Measurements from ENCODE around the gene RBMS1.

Gene RBMS1

DNA sequence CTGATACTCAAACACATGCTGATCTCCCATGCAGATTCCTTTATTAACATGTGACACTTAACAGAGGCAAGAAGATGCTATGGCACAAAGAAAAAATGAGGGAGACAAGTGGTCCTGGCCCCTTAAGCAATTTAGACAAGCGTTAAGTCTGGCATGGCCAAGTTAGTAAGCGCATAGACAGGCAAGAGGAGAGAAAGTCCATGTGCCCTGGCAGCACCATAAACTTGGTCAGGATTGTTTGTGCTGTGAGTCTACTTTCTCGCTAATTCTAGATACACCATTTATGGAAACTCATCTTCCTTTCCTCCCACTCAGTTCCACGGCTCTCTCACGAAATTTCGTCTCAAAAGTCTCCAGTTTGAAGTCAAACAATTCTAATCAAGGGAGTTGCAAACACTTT is 138.9 kb downstream of the RBMS1 start:
- no peak for DNase-seq

DNA sequence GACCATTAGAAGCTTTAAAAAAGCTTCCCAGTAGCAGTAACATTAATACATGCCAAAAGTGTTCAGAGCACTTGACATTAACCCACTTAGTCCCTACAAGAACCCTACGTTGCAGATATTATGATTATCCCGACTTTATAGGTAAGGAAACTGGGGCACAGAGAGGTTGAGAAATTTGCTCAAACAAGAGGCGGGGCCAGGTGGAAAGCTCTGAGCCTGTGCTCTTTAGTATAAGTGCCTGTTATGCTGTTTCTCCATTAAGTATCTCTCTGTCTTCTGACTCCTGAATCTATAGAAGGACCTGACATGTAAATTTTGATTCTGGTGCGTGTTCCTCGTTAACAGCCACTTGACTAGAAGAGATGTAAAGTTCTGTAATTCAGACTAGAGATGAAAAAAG is 139.8 kb downstream of the RBMS1 start:
- DNase-seq, result no peak

DNA sequence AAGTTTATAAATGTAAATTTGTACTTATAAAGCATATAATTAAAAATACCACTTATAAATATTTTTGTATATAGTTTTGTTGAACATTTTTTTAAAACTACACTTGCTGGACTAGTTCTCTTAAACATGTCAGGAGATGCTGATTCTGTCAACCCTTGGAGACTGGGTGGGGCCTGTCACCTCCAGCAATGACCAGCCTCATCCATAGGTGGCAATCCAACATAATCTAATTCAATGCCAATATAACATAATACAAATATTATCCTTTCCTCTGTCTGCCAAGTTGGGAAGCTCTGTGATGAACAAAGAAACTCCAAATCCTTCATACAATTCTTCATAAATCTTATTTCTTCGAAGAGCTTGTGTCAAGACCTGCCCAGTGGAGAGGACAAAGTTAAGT is 140.4 kb downstream of the RBMS1 start:
- DNase-seq, result no peak

DNA sequence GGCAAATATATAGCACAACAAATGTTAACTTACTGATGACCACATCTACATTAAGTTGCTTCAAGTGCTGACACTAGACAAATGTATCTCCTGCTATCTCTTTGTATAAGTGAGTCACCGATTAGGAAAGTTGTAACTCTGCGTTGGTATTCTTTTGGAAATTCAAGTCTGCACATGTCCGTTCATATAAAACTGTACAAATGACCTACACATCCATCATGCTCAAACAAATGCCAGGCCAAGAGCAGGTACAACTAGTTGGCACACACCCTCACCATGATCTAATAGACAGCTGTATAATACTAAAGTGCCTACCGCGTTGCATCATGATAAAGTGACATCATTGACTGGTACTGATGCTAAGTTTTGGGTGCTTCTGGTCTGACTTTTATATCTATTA is 141.1 kb downstream of the RBMS1 start:
- DNase-seq, result no peak

DNA sequence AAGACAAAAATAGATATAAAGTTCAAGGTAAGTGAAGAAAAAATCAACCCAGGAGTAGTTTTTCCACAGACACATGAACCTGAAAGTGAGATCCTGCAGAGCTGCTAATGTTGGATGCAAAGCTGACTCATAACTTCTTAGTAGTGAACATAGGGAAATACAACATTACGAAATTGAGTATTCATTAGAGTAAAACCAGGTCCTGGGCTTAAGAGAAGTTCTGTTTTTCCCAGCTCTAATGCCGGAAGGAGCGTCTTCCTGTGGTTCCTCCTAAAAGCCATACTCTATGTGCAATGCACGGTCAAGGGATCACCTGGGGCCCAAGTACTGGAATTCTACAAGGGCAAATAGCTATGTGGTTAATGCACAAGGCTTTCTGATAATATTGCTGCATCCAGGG is 141.7 kb downstream of the RBMS1 start:
- no peak for DNase-seq

DNA sequence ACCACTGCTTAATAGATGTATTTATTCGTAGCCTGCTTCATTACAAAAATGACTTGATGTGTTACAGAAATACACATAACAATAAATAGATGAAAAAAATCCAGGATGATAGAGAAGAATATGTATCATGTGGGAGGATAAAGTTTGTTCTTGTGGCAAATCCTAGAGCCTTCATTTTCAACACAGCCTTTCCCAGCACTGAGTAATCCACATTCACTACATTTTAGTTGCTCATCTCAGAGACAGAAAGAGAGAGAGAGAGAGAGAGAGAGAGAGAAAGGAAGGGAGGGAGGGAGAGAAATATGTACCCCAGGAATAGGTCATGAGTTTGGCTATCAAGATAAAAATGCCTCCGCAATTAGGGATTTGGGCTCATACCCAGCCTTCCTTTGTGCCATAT is 144.3 kb downstream of the RBMS1 start:
- no peak for DNase-seq

DNA sequence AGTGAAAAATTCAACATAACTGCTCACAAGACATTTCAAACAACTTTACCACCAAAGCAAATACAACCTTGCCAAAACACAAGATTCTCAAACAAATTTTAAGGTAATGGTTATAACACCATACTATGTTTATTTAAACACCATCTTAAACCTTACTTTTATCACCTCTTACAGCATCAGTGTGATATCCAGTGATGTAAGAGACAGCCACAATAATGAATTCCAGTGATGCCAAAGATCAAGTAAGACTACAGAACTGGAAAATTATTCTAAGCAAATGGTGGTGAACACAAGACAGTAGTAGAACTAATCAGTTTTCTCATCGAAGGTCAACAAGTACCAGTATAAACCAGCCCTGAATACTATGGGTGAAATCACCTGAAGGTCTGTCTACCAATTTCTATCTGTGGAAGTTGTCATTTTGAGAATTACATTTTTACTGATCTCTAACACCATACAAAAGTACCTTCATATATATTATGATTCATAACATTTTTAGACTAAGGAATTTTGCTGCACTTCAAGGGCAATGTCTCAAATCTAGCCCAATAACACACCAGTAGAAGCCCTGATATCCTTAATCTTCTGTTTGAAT is 146.2 kb downstream of the RBMS1 start:
- no peak for DNase-seq

DNA sequence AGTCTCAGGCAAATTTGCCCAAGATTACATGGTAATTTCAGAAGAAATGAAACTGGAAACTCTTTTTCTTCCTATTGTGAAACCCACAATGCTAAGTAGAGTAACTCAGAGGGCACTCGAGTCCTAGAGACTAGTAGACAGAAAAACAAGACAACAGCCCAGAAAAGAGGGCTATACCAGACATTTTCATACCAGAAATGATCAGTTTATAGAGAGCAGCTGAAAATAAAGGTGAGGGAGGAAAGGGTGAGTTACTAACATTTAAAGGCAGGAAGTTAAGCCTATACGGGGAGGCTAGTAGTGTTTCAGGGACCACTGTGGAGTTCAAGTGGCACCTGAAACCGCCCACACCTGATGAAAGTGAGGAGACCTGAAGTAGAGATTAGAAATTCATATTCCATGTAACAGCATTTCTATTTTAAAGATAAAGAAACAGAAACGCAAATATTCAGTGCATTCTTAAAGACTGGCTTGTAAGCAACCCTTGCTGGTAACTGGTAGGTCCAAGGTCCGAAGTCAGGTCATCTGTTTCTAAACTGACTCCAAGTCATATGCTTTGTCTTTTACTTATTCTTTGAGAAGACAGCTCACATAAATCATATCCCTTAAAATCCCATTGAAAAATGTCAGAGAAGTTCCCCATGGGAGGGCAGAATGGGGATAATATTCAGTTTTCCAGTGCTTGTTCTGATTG is 148.4 kb downstream of the RBMS1 start:
- DNase-seq, result no peak

DNA sequence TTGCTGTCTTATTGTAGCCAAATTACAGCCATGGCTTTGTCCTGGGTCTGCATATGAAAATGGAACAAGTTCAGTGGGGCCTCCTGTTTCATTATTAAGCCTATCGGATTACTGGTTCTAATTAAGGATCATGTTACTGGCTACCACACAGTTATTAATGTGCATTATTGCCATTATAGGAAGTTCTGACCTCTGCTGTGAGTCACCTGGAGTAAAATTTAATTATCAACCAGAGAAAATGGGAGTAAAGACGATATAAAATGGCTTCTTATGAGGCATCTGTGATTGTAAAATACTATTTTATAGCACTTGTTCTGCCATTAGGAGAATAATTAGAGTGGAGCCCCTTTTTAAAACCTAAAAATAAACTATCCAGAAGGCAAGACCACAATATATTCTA is 150.2 kb downstream of the RBMS1 start:
- no peak for DNase-seq

DNA sequence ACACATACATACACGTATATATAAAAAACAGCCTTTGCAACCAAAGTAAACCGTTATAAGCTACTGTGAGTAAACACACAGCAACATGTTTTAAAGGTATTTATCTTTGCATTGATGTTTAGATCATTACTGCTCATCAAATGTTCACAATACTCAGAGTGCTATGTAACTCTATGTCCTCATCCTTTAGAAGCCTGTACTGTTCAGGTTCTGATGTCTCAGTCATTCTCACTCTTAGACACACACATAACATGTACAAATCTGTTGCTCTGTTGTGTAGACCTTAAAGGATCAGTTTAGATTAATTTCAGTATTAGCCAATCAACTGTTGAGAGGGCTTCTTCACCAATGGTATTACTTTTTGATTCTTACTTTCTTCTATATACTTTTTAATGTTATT is 153.9 kb downstream of the RBMS1 start:
- no peak for DNase-seq

DNA sequence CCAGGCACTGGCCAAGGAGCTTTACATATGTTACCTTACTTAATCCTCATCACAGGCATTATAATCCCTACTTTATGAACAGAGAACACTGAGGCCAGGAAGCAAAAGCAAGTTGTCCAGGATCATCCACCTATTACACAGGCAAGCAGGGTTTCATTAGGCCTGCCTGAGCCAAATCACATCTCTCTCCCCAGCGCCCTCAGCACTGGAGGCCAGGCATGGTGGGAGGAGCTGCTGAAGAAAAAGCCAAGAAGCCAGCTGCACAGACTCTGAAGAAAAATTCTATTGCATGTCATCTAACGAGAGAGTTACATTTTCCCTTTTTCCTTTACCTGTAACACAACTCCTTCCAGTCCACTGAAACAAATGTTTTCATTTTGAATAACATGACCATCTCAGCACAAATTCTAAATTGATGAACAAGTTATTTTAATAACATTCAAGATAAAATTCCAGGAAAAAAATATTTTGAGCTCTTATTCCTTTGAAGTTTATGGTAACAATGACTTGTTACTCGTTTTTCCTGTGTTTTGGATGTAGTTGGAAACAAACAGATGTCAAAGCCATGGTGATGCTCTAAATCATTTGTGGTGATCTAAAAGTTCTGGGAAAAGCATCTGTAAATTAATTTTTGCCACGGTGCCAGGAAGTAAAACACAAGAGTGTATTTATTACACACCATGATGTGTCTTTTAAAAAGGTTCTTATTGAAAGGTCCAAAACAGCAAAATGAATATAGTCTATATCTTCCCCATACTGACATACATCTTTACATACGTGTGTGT is 154.5 kb downstream of the RBMS1 start:
- no peak for DNase-seq

DNA sequence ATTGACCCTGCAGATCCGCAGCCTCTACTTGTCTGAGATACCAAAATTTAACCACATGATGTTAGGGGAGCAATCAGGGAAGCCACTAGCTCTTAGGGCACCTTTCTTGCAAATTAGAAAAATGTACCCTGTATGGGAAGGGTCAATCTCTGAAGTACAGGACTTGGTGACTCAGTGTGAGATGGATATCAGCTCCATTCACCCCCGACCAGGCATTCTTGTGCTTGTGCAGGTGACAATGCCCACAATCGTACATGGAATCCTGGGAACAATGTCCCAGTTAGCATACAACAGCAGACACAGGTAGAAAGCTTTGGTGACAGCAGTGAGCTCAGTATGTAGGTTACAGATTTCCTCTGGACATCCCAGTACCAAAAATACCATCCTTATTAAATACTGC is 155.9 kb downstream of the RBMS1 start:
- no peak for DNase-seq

DNA sequence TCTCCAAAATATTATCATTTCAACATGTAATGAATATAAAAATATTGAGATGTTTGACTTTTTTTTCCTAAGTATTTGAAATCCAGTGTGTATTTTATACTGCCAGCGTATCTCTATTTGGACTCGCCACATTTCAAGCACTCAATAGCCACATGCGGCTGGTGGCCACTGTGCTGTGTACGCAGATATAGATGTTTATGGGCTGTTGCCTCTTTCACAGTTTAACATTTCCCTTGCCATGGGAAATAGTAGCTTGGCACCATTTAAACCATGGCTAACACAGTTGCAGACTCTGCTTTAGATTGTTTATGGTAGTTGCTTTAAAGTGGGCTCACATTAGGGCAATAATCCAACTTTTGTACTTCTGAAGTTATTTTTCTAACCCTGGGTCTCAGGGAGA is 157.0 kb downstream of the RBMS1 start:
- DNase-seq, result no peak

DNA sequence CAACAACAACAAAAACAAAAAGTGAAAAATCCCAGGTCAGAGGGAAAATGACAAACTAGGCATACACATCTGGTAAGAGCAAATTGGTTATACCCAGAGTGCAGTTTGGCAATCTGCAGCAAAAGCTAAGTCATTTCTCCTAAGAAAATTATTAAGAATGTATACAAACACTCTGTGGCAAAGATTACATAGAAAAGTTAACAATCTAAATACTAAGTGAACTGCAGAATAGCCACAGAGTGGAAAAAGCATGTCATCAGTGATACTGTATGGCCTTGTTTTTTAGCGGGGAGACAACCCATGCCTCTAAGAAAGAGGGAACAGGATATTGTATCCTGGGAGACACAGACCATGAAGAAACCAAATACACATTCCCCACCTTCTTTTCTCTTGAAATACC is 157.5 kb downstream of the RBMS1 start:
- no peak for DNase-seq

DNA sequence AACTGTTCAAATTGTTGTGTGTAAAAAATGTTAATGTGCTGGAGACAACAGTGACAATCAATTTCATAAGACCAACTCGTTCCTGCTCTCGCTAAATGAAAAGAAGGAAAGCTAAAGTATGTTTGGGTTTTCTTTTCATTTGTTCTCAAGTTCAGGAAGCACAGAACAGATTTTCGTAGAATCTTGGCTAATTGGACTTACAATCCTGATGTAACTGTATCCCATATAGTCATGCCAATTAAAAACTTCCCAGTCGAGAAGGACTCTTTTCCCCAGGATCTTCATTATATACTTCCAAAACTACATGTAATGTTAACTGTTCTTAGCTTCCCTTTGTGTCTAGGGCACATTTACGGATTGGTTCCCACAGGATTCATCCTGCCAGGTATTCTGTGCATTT is 158.2 kb downstream of the RBMS1 start:
- DNase-seq, result no peak

DNA sequence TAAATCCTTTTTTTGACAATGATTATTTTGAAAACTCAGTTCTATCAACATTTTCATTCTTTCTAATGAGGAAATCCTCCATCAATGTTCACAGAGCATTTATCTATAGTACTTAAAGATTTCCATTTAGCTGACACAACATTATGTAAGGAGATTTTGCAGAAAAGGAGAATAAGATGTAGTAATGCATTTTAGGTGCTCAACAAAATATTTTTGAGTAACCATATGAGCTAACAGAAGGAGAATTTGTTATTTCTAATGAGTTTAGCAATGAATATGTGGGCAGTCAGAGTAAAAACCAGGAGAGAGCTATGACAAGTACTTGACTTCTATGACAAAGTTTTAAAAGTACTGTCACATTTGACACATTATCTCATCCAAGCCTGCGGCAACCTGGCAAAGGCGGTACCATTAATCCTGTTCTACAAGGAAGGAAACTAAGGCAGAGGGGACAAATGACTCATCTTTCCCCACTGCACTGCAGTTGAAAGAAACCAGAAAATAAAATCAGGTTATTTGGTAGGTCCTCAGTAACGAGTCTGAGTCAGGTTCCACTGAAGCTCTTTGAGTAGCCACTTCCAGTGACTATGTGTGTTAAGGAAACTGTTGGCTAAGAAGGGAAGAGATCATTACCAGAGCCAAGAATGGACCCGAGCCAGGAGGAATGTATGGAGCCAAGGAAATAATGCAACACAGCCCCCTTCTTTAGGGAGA is 159.4 kb downstream of the RBMS1 start:
- DNase-seq, result no peak

DNA sequence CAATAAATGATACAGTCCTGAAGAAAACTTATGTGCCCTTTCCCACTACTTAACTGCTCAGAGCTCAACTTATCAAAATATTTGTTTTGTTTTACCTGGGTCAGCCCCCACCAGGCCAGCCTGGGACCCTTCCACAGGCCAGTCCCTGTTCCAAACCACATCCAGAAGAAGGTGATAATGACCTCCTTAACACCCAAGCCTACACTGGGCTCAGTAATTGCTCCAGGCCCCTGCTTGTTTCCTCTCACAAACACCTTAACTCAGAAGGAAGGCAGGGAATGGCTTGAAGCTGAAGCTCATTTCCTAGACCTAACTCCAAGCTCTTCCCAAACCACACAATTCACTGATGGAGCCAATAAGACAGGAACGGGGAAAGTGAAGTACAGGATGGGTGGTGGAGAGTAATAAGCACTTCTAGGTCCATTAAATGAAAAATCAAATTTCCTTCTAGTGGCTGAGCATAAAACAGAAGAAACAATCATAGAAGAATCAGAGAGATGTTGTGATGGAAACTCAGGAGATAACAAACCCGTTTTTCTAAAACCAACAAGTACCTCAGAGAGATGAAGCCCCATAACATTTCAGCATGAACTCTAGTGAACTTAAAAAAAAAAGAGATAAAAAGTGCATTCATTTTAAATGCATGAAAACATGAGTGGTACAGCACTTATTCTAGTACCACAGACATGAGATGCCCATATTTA is 160.1 kb downstream of the RBMS1 start:
- no peak for DNase-seq

DNA sequence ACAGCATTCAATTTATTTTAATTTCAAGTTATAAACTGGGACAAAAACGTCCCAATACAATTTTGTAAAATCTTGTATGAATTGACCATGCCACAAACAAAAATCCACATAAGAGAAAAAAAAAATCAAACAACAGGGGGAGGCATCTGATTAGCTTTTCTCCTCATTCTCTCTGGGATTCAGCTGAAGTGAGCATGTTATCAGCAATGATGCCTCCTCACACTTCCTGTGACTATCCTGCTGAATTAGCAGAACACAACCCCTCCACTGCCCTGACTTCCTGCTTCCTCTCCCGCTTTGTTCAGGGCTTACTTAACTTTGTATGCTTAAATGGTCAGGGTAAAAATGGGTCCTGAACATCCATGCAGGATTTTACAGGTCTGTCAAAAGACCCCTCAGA is 161.3 kb downstream of the RBMS1 start:
- DNase-seq, result no peak

DNA sequence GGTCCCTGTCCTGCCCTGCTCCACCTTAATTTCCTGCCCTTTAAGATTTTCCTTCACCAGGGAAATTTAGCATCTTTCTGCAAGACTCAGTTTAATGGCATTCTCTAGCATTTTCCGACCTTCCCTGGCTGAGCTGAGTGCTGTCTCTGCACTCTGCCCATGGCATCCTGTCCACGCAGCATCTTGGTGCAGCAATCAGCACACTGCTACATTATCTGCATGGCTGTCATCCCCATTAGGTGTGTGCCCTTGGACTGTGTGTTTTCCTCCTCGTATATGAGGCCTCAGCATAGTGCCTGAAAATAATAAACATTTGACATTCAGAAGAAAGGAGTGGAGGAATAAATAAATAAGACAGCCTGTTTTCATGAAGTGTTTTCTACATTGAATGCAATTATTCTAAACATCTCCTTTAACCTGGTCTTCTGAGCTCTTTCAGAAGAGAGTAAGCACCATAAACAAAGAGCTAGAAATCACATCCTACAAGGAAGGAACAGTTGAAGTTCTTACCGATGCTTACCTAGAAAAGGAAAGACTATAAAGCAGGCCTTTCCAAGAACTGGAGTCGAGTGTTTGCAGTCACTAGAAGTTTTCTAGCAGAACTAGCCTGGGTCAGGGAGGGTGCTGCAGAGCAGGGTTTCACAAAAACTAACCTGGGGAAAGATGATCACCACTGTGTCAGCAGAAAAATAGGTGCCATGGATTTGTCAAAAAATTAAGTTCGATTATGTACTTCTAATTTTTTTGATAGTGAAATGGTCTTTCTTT is 162.2 kb downstream of the RBMS1 start:
- no peak for DNase-seq

DNA sequence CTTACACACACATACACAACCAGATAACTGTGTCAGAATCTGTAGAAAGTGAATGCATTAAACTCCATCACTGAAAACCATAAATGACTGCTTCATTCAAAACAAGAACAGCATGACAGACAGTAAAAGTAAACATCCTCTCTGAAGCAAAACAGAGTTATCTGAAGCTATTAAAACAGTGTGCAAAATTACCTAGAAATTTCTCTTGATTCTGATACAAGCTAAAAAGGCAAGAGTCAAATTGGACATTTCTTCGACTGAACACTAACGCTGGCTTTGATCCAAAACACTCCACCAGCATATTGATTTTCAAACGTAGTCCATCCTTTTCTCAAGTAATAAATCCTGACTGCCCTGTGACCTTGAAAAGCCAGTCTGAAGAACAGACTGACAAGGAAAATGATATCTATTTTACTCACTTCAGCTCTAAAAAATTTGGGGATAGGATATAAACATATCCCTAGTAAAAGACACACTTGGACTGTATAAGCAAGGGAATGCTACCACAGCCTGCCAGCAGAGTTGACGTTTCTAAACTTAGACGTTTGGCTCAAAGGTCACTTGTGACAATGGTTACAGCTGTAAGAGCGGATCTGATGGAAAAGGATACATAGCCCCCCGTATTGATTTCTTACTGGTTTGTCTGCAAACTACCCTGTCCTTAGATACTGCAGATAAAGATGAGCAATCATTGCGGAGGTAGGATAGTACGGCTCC is 164.6 kb downstream of the RBMS1 start:
- DNase-seq, result no peak

DNA sequence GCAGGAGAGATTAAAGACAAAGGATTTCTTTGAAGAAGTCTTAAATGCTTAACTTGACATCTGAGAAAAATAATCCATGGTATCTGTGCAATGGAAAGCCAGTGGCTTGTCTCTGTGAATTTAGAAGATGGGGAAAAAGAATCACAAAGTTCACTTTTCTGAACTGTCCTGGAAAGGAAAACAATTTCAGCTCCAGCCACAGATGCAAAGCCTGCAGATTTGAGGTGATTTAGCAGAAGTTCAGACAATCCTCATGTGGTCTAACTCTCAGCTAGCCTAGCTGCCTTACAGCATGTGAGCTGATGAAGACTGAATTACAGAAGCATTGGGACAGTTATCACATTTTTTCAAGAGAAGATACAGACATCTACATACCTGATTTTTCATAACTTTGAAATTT is 166.8 kb downstream of the RBMS1 start:
- no peak for DNase-seq

DNA sequence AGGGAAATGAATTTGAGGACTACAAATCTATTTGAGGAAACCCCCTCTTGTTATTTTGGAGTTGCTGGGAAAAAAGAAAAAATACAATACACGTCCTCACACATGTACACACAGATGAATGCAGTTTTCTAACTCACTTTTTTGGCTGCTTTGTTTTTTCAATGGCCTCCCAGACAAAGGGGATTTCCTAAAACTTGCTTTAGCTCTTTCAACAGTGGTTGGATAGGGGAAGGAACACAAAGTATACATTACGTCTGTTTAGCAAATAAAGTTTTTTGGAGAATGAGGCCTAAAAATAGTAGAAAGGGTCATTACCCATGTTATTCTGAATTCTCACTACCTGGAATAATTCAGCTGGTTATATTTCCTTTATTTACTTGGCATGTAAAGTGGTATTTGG is 168.2 kb downstream of the RBMS1 start:
- DNase-seq, result no peak
